H9 (cell line): Measurements from ENCODE around the gene AMN. TPM values are rescaled to one million over a fixed set of nuclear protein-coding genes. Genes with fewer than 3 reads are reported as not detected.
"Not testable (repeated sequence)": the region's sequence is repeated elsewhere in the genome, so short reads cannot be mapped to it uniquely, and the experiment has no call there.

Experiments used
- DNase-seq: peaks from one replicate; pipeline ENCODE4 v3.0.0-alpha.2; 2017
- H2AFZ ChIP-seq: one replicate; pipeline ENCODE4 v1.6.1; 2013; ENCODE audit warnings: mild to moderate bottlenecking, low read length, control low read depth, moderate library complexity
- H2AK5ac ChIP-seq: 2 replicates; pipeline ENCODE4 v1.6.1; 2013; ENCODE audit warnings: low read length, control low read depth, mixed read lengths; ENCODE audit not compliant: insufficient read length
- H2BK120ac ChIP-seq: one replicate; pipeline ENCODE4 v1.6.1; 2013; ENCODE audit warnings: low read depth, mild to moderate bottlenecking, low read length, control low read depth, inconsistent platforms; ENCODE audit not compliant: poor library complexity, severe bottlenecking
- H2BK12ac ChIP-seq: 2 replicates; pipeline ENCODE4 v1.6.1; 2013; ENCODE audit warnings: low read length, control low read depth, mixed read lengths, low read depth; ENCODE audit not compliant: insufficient read length
- H2BK15ac ChIP-seq: 2 replicates; pipeline ENCODE4 v1.6.1; 2013; ENCODE audit warnings: low read depth, low read length, control low read depth
- H2BK20ac ChIP-seq: one replicate; pipeline ENCODE4 v1.6.1; 2013; ENCODE audit warnings: low read depth, mild to moderate bottlenecking, low read length, control low read depth, inconsistent platforms; ENCODE audit not compliant: poor library complexity, severe bottlenecking
- H2BK5ac ChIP-seq: 2 replicates; pipeline ENCODE4 v1.6.1; 2013; ENCODE audit warnings: low read length, control low read depth, mixed read lengths; ENCODE audit not compliant: insufficient read length
- H3K14ac ChIP-seq: 2 replicates; pipeline ENCODE4 v1.6.1; 2013; ENCODE audit warnings: low read length, control low read depth; ENCODE audit not compliant: insufficient read depth
- H3K18ac ChIP-seq: 2 replicates; pipeline ENCODE4 v1.6.1; 2013; ENCODE audit warnings: low read depth, mild to moderate bottlenecking, mixed read lengths, low read length, control low read depth; ENCODE audit not compliant: insufficient read length
- H3K23ac ChIP-seq: 2 replicates; pipeline ENCODE4 v1.6.1; 2013; ENCODE audit warnings: low read length, control low read depth, mixed read lengths, low read depth; ENCODE audit not compliant: insufficient read length
- H3K23me2 ChIP-seq: 2 replicates; pipeline ENCODE4 v1.6.1; 2013; ENCODE audit warnings: low read depth, mild to moderate bottlenecking, mixed read lengths, low read length, control low read depth; ENCODE audit not compliant: insufficient read length, poor library complexity, severe bottlenecking
- H3K27ac ChIP-seq: 2 replicates; pipeline ENCODE4 v1.5.1; 2013; ENCODE audit warnings: low read length, control low read depth, mixed read lengths, low read depth; ENCODE audit not compliant: insufficient read length
- H3K27me3 ChIP-seq: 2 replicates; pipeline ENCODE4 v1.6.1; 2013; ENCODE audit warnings: low read length, control low read depth, inconsistent platforms; ENCODE audit not compliant: insufficient read depth
- H3K4ac ChIP-seq: 2 replicates; pipeline ENCODE4 v1.6.1; 2013; ENCODE audit warnings: low read depth, mild to moderate bottlenecking, control low read depth, inconsistent platforms, low read length, moderate library complexity
- H3K4me1 ChIP-seq: 2 replicates; pipeline ENCODE4 v1.6.1; 2013; ENCODE audit warnings: low read length, control low read depth, inconsistent platforms; ENCODE audit not compliant: insufficient read depth
- H3K4me2 ChIP-seq: 2 replicates; pipeline ENCODE4 v1.6.1; 2013; ENCODE audit warnings: low read length, control low read depth, mixed read lengths; ENCODE audit not compliant: insufficient read length, insufficient read depth
- H3K56ac ChIP-seq: 2 replicates; pipeline ENCODE4 v1.6.1; 2013; ENCODE audit warnings: low read depth, mild to moderate bottlenecking, mixed read lengths, low read length, control low read depth; ENCODE audit not compliant: insufficient read length
- H3K79me1 ChIP-seq: 2 replicates; pipeline ENCODE4 v1.6.1; 2013; ENCODE audit warnings: low read depth, mild to moderate bottlenecking, moderate library complexity, low read length, control low read depth, inconsistent platforms; ENCODE audit not compliant: insufficient read depth, poor library complexity, severe bottlenecking
- H3K79me2 ChIP-seq: 2 replicates; pipeline ENCODE4 v1.6.1; 2013; ENCODE audit warnings: low read length, control low read depth, inconsistent platforms; ENCODE audit not compliant: insufficient read depth
- H3K9ac ChIP-seq: 2 replicates; pipeline ENCODE4 v1.6.1; 2013; ENCODE audit warnings: low read length, control low read depth, mixed read lengths; ENCODE audit not compliant: insufficient read length; ENCODE audit errors: extremely low read depth
- H3K9me3 ChIP-seq: one replicate; pipeline ENCODE4 v1.6.1; 2013; ENCODE audit warnings: low read depth, low read length, inconsistent platforms; ENCODE audit not compliant: control insufficient read depth
- H3T11ph ChIP-seq: one replicate; pipeline ENCODE4 v1.6.1; 2013; ENCODE audit warnings: mild to moderate bottlenecking, low read length, control low read depth, inconsistent platforms
- H4K20me1 ChIP-seq: one replicate; pipeline ENCODE4 v1.6.1; 2013; ENCODE audit not compliant: control insufficient read depth, insufficient read length, insufficient read depth
- H4K5ac ChIP-seq: 2 replicates; pipeline ENCODE4 v1.6.1; 2013; ENCODE audit warnings: low read depth, mild to moderate bottlenecking, mixed read lengths, low read length, control low read depth; ENCODE audit not compliant: insufficient read length
- H4K8ac ChIP-seq: replicated peaks from 2 replicates; pipeline ENCODE4 v1.6.1; 2013; ENCODE audit warnings: low read length, control low read depth, mixed read lengths, low read depth; ENCODE audit not compliant: insufficient read length
- H4K91ac ChIP-seq: 2 replicates; pipeline ENCODE4 v1.6.1; 2013; ENCODE audit warnings: low read depth, mild to moderate bottlenecking, moderate library complexity, mixed read lengths, low read length, control low read depth; ENCODE audit not compliant: insufficient read length
- H3K27ac Mint-ChIP-seq, 3 experiments: 2 replicates in 2 of 3; 3 replicates in 1 of 3; pipeline ENCODE4 v1.8.0; 2020 to 2021; ENCODE audit warnings: mixed read lengths in 3 of 3, mild to moderate bottlenecking in 1 of 3, moderate library complexity in 1 of 3
- H3K27me3 Mint-ChIP-seq: 2 replicates; pipeline ENCODE4 v1.8.0; 2021; ENCODE audit warnings: low read depth, mild to moderate bottlenecking, moderate library complexity, mixed read lengths
- H3K36me3 Mint-ChIP-seq, 3 experiments: 2 replicates in 2 of 3; 3 replicates in 1 of 3; pipeline ENCODE4 v1.8.0; 2020 to 2021; ENCODE audit warnings: low read depth in 3 of 3, mixed read lengths in 3 of 3; ENCODE audit not compliant: insufficient read depth in 1 of 3
- H3K4me1 Mint-ChIP-seq, 2 experiments: 2 replicates each; pipeline ENCODE4 v1.8.0; 2020; ENCODE audit warnings: mixed read lengths in 2 of 2
- H3K4me3 Mint-ChIP-seq, 2 experiments: 2 replicates in 1 of 2; 3 replicates in 1 of 2; pipeline ENCODE4 v1.8.0; 2020 to 2021; ENCODE audit warnings: mild to moderate bottlenecking in 2 of 2, mixed read lengths in 2 of 2, moderate library complexity in 1 of 2
- H3K9me3 Mint-ChIP-seq, 2 experiments: 2 replicates in 1 of 2; 3 replicates in 1 of 2; pipeline ENCODE4 v1.8.0; 2020; ENCODE audit warnings: mild to moderate bottlenecking in 2 of 2, mixed read lengths in 2 of 2, moderate library complexity in 1 of 2
- CTCF ChIP-seq: fragments of 200-600 bp; sonication (generic); conservative IDR thresholded peaks from 3 replicates; pipeline ENCODE4 v1.8.0; 2021; ENCODE audit warnings: antibody characterized with exemption, mild to moderate bottlenecking
- WGBS: extraction: QIAGEN DNeasy Blood & Tissue Kit; methylation state at CpG from one replicate; pipeline ENCODE4 v1.1.7; 2013; ENCODE audit warnings: missing lambda C conversion rate, low lambda C conversion rate, mixed read lengths; ENCODE audit not compliant: insufficient read length; ENCODE audit errors: extremely low coverage; 5-methylcytosine and 5-hydroxymethylcytosine counted together
- total RNA-seq: library from RNA; stranded (reverse); gene quantifications from 2 replicates; pipeline ENCODE4 v1.2.1, GENCODE V29; 2021

Gene AMN
- total RNA-seq, 1 experiment from 2014 or later = 1.9 TPM

GRCh38 chr14:102893452-102893851 lies 29.0 kb upstream of the AMN start:
- Histone ChIP-seq H3K27ac (no peak overlapping the region), H2AK5ac (no peak overlapping the region), H4K20me1 (no peaks in the 10 kb centered on the region), H4K5ac (no peak overlapping the region), H3K56ac (no peak overlapping the region), H2AFZ (no peak overlapping the region), H3K27me3 (no peaks in the 10 kb centered on the region), H3T11ph (no peak overlapping the region), H3K23ac (no peak overlapping the region), H3K79me2 (no peaks in the 10 kb centered on the region), H3K23me2 (no peaks in the 10 kb centered on the region), H3K9me3 (no peaks in the 10 kb centered on the region), H3K79me1 (no peaks in the 10 kb centered on the region), H2BK120ac (no peak overlapping the region), H2BK12ac (no peak overlapping the region), H4K91ac (no peak overlapping the region), H4K8ac (peak overlapping the region; percentile 98), H3K9ac (no peak overlapping the region), H2BK20ac (no peak overlapping the region), H3K4ac (no peak overlapping the region), H2BK5ac (peak overlapping the region; percentile 55), H3K4me2 (no peak overlapping the region), H3K18ac (no peak overlapping the region), H3K4me1 (no peaks in the 10 kb centered on the region), H2BK15ac (no peak overlapping the region), H3K14ac (no peak overlapping the region; the same call in 1 of the 2 replicates)
- DNase-seq = no peak
- Mint-ChIP-seq H3K36me3 (peaks cover 0 to 4% (median 0%) of the 10 kb centered on the region in 3 experiments; a peak in 1 of 7 replicates), H3K4me3 (no peak overlapping the region), H3K27me3 (no peaks in the 10 kb centered on the region), H3K9me3 (no peaks in the 10 kb centered on the region), H3K4me1 (peaks cover 4 to 6% of the 10 kb centered on the region in 2 experiments; a peak in 3 of 4 replicates), H3K27ac (peak overlapping the region; percentile 57 to 65 (median 59); a peak in 3 of 7 replicates)
- no CpG with 5 or more reads among the region's 9 CpGs for WGBS
- no peak for TF ChIP-seq CTCF

DNA sequence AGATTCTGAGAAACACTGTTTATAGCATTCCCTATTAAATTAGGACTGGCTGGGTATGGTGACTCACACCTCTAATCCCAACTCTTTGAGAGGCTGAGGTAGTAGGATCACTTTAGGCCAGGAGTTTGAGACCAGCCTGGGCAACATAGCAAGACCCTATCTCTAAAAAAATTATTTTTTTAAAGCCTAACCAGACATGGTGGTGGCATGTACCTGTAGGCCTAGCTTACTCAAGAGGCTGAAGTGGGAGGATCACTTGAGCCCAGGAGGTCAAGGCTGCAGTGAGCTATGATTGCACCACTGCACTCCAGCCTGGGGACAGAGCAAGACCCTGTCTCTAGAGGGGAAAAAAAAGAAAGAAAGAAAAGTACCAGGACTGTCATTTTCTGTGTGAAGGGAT lies 25.7 kb upstream of the AMN start:
- H3K4me1 Mint-ChIP-seq, H3K23me2 ChIP-seq, H3K27me3 Mint-ChIP-seq, H2BK5ac ChIP-seq, H4K91ac ChIP-seq, H3K79me2 ChIP-seq, H3K4me3 Mint-ChIP-seq, H3K9me3 Mint-ChIP-seq, H3K27ac ChIP-seq, H3K4ac ChIP-seq, H3K56ac ChIP-seq, H3K79me1 ChIP-seq, H2AK5ac ChIP-seq, H3K14ac ChIP-seq, H2BK120ac ChIP-seq, H4K5ac ChIP-seq, DNase-seq, H3K23ac ChIP-seq, H3K18ac ChIP-seq, H3K9ac ChIP-seq, H3K27me3 ChIP-seq, H2AFZ ChIP-seq, H4K8ac ChIP-seq, H2BK12ac ChIP-seq, H3K36me3 Mint-ChIP-seq, H3T11ph ChIP-seq, H4K20me1 ChIP-seq, H2BK20ac ChIP-seq, H3K4me2 ChIP-seq, H3K4me1 ChIP-seq, H2BK15ac ChIP-seq, H3K27ac Mint-ChIP-seq, H3K9me3 ChIP-seq: not testable (repeated sequence)
